GM12892 (cell line): ENCODE data around the gene MON2.

Experiments used
- POLR2A ChIP-seq: IDR thresholded peaks from 2 replicates; pipeline ENCODE4 v1.6.1; 2011; ENCODE audit warnings: low read depth, low read length, control low read depth
- POLR2AphosphoS5 ChIP-seq: IDR thresholded peaks from 2 replicates; pipeline ENCODE4 v1.6.1; 2011; ENCODE audit warnings: low read depth, low read length, control low read depth

- TF ChIP-seq POLR2A (peak; percentile 93), POLR2AphosphoS5 (peak; percentile 95)
Observed at GRCh38 chr12:62603061-62603810, 136.6 kb downstream of the MON2 start.
